GM18508 (cell line): ENCODE measurements around the gene FXR2.

ENCODE experiments used
- ATAC-seq: cut with Tn5 transposase; IDR thresholded peaks from one replicate; pipeline ENCODE4 v1.9.1; 2021; ENCODE audit warnings: moderate number of reproducible peaks; ENCODE audit not compliant: insufficient read depth, unreplicated experiment

Gene FXR2

GRCh38 chr17:7589204-7589868 is 25.4 kb downstream of the FXR2 start:
- no peak for ATAC-seq

- no peak for ATAC-seq
Observed at GRCh38 chr17:7588553-7589203, 26.0 kb downstream of the FXR2 start.

GRCh38 chr17:7587420-7588151 is 27.1 kb downstream of the FXR2 start:
- ATAC-seq, result no peak

- ATAC-seq, result no peak
Observed at GRCh38 chr17:7586673-7587419, 27.9 kb downstream of the FXR2 start.

GRCh38 chr17:7583253-7584109 is 31.2 kb downstream of the FXR2 start, which contains the start of gene MPDU1:
Gene MPDU1, plus strand, starts transcription at chr17:7583852. Its CDS starts 11 bp downstream, at chr17:7583863.
- ATAC-seq, result peak; percentile 47

GRCh38 chr17:7582396-7583252 is 32.1 kb downstream of the FXR2 start:
- no peak for ATAC-seq

GRCh38 chr17:7580604-7581575 is 33.8 kb downstream of the FXR2 start:
- no peak for ATAC-seq

GRCh38 chr17:7579834-7580603 is 34.7 kb downstream of the FXR2 start:
- no peak for ATAC-seq

GRCh38 chr17:7579001-7579833 is 35.5 kb downstream of the FXR2 start, which contains the start of gene CD68:
Gene CD68, plus strand, starts transcription at chr17:7579638. Its CDS starts 40 bp downstream, at chr17:7579678.
- ATAC-seq, result no peak

GRCh38 chr17:7577327-7578199 is 37.1 kb downstream of the FXR2 start:
- ATAC-seq, result no peak

- no peak for ATAC-seq
Observed at GRCh38 chr17:7576432-7576937, 38.2 kb downstream of the FXR2 start.

- ATAC-seq, result no peak
Observed at GRCh38 chr17:7575959-7576358, 38.7 kb downstream of the FXR2 start.

- no peak for ATAC-seq
Observed at GRCh38 chr17:7575481-7575883, 39.2 kb downstream of the FXR2 start.

- ATAC-seq, result no peak
Observed at GRCh38 chr17:7574176-7574953, 40.3 kb downstream of the FXR2 start.
